Keratinocyte (primary cell): ENCODE data around the gene ADGRA1. TPM values are rescaled to one million over a fixed set of nuclear protein-coding genes. Genes with fewer than 3 reads are reported as not detected.

Experiments used
- DNase-seq: peaks from one replicate; pipeline ENCODE4 v3.0.0-alpha.2; 2011; ENCODE audit warnings: low read depth, missing footprints, low spot score
- FAIRE-seq: peaks from 2 replicates; lab custom pipeline; 2011; peaks lifted over from hg19 to GRCh38; lab: Jason Lieb, UNC
- H2AFZ ChIP-seq: 2 replicates; pipeline ENCODE4 v1.6.0; 2012; ENCODE audit warnings: low read length, control low read depth, inconsistent platforms; ENCODE audit not compliant: control insufficient read depth
- H3K27ac ChIP-seq: 2 replicates; pipeline ENCODE4 v1.5.1; 2011; ENCODE audit warnings: low read length; ENCODE audit not compliant: control insufficient read depth, insufficient read depth
- H3K27me3 ChIP-seq: 3 replicates; pipeline ENCODE4 v1.6.0; 2011; ENCODE audit warnings: low read length; ENCODE audit not compliant: control insufficient read depth, insufficient read depth; ENCODE audit errors: extremely low read depth
- H3K36me3 ChIP-seq, 2 experiments: 2 replicates in 1 of 2; 3 replicates in 1 of 2; pipeline ENCODE4 v1.5.1; 2011; ENCODE audit warnings: low read length in 2 of 2, mild to moderate bottlenecking in 1 of 2; ENCODE audit not compliant: control insufficient read depth in 2 of 2, insufficient read depth in 2 of 2; ENCODE audit errors: extremely low read depth in 1 of 2
- H3K4me1 ChIP-seq: 3 replicates; pipeline ENCODE4 v1.5.1; 2011; ENCODE audit warnings: low read length; ENCODE audit not compliant: control insufficient read depth, insufficient read depth; ENCODE audit errors: extremely low read depth
- H3K4me2 ChIP-seq: 3 replicates; pipeline ENCODE4 v1.6.0; 2011; ENCODE audit warnings: low read depth, low read length; ENCODE audit not compliant: control insufficient read depth, insufficient read depth; ENCODE audit errors: extremely low read depth
- H3K4me3 ChIP-seq, 3 experiments: fragments of 200-600 bp in 1 of 3; sonication (generic) in 1 of 3; 2 replicates in 2 of 3; 3 replicates in 1 of 3; pipeline ENCODE4 v1.5.1; 2011 to 2016; ENCODE audit warnings: low read length in 3 of 3, mild to moderate bottlenecking in 3 of 3, control low read depth in 2 of 3, inconsistent platforms in 1 of 3, low read depth in 1 of 3, mixed read lengths in 1 of 3, mixed run types in 1 of 3, moderate library complexity in 1 of 3; ENCODE audit not compliant: control insufficient read depth in 2 of 3, insufficient read depth in 2 of 3; ENCODE audit errors: extremely low read depth in 1 of 3
- H3K79me2 ChIP-seq: 2 replicates; pipeline ENCODE4 v1.6.0; 2012; ENCODE audit warnings: low read length; ENCODE audit not compliant: control insufficient read depth, insufficient read depth
- H3K9ac ChIP-seq: 3 replicates; pipeline ENCODE4 v1.6.0; 2011; ENCODE audit warnings: low read length; ENCODE audit not compliant: control insufficient read depth, insufficient read depth; ENCODE audit errors: extremely low read depth
- H3K9me1 ChIP-seq: 3 replicates; pipeline ENCODE4 v1.6.0; 2011; ENCODE audit warnings: low read length; ENCODE audit not compliant: control insufficient read depth, insufficient read depth; ENCODE audit errors: extremely low read depth
- H3K9me3 ChIP-seq: 2 replicates; pipeline ENCODE4 v1.5.1; 2012; ENCODE audit warnings: low read depth, low read length; ENCODE audit not compliant: control insufficient read depth
- H4K20me1 ChIP-seq: 3 replicates; pipeline ENCODE4 v1.6.0; 2011; ENCODE audit warnings: low read length; ENCODE audit not compliant: control insufficient read depth, insufficient read depth; ENCODE audit errors: extremely low read depth
- CTCF ChIP-seq, 3 experiments: IDR thresholded peaks in 1 of 3; conservative IDR thresholded peaks in 1 of 3; optimal IDR thresholded peaks in 1 of 3; 2 replicates in 2 of 3; 3 replicates in 1 of 3; pipeline versions ENCODE3 to v1.5.1; 2011; ENCODE audit warnings: low read length in 3 of 3, mild to moderate bottlenecking in 3 of 3, moderate library complexity in 2 of 3, control low read depth in 1 of 3, inconsistent platforms in 1 of 3; ENCODE audit not compliant: insufficient read depth in 2 of 3; ENCODE audit errors: extremely low read depth in 1 of 3
- EZH2 ChIP-seq: IDR thresholded peaks from one replicate; pipeline ENCODE4 v1.6.1; 2012; ENCODE audit warnings: inconsistent platforms, mild to moderate bottlenecking, low read length, moderate library complexity
- dilution Hi-C: fragments of 300-500 bp; cut with MboI; formaldehyde crosslinking; loops from one replicate; pipeline ENCODE4 v1.7.0; 2020; ENCODE audit warnings: low sequenced_read_pairs; ENCODE audit not compliant: extremely low pct_ligation_motif_present
- polyA plus RNA-seq, 5 experiments: library from polyadenylated mRNA; depleted of rRNA in 3 of 5; stranded (reverse) in 3 of 5; stranded (forward) in 1 of 5; unstranded in 1 of 5; fragments of >200 nt; gene quantifications; 1 replicate in 1 of 5; 2 replicates in 3 of 5; 3 replicates in 1 of 5; pipeline versions ENCODE4 v1.2.1 to v1.2.3, GENCODE V29; 2011 to 2012; ENCODE audit warnings: missing spikeins in 2 of 5, low read depth in 1 of 5, low replicate concordance in 1 of 5

Gene ADGRA1
- polyA plus RNA-seq, 1 donor (not counting 4 experiments of a cell fraction or from before 2014, with no cell fraction given) = not detected

- H3K4me3 ChIP-seq = no peak overlapping the region
- H3K9ac ChIP-seq = no peak overlapping the region
- no peak overlapping the region for H3K4me2 ChIP-seq
- no peak for TF ChIP-seq EZH2
- no peak for TF ChIP-seq CTCF (optimal IDR thresholded peaks at IDR 0.05 in 1 of 3, IDR thresholded peaks at IDR 0.05 in 1 of 3, conservative IDR thresholded peaks at IDR 0.05 in 1 of 3; ENCODE audit: extremely low read depth in 1 of 3, insufficient read depth in 2 of 3, low read length in 3 of 3)
- no peaks in the 10 kb centered on the region for H3K4me1 ChIP-seq
- H3K9me1 ChIP-seq = no peaks in the 10 kb centered on the region
- dilution Hi-C loops = no loop called here
- H3K27me3 ChIP-seq = no peaks in the 10 kb centered on the region
- no peak for DNase-seq
- H3K36me3 ChIP-seq = no peaks in the 10 kb centered on the region
- no peaks in the 10 kb centered on the region for H4K20me1 ChIP-seq
- peaks cover 9% of the 10 kb centered on the region for H3K9me3 ChIP-seq
- no peak for FAIRE-seq
- H3K79me2 ChIP-seq = no peaks in the 10 kb centered on the region
- H2AFZ ChIP-seq = no peak overlapping the region
- no peak overlapping the region for H3K27ac ChIP-seq
These were observed 7.1 kb upstream of the ADGRA1 start for GRCh38 chr10:133080683-133081040.

DNA sequence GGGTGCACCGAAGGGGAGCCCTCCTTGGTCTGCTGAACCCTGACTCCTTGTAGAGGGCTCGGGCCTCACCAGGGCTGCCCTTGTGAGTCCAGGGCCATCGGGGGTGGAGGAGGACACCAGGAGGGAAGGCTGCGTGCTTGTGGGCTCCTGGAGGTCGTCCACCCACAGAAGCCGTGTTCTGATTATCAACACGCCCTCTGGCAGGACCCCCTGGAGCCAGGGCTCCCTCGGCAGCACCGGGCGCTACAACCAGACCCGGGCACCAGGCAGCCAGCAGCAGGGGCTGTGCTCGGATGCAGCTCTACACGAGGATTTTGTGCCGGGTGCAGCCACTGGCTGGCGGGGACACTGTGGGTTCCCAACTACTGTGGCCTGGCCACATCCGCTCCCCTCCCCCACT, 6.1 kb upstream of the ADGRA1 start:
- no peak overlapping the region for H3K4me3 ChIP-seq
- no peak for DNase-seq
- TF ChIP-seq CTCF (optimal IDR thresholded peaks at IDR 0.05 in 1 of 3, IDR thresholded peaks at IDR 0.05 in 1 of 3, conservative IDR thresholded peaks at IDR 0.05 in 1 of 3; ENCODE audit: extremely low read depth in 1 of 3, insufficient read depth in 2 of 3, low read length in 3 of 3) (no peak), EZH2 (no peak)
- H3K79me2 ChIP-seq = no peaks in the 10 kb centered on the region
- no peak for FAIRE-seq
- no peak overlapping the region for H3K9ac ChIP-seq
- peaks cover 9% of the 10 kb centered on the region for H3K9me3 ChIP-seq
- no peak overlapping the region for H2AFZ ChIP-seq
- H3K36me3 ChIP-seq = no peaks in the 10 kb centered on the region
- no peak overlapping the region for H3K27ac ChIP-seq
- no peaks in the 10 kb centered on the region for H3K4me1 ChIP-seq
- H3K27me3 ChIP-seq = peaks cover 5% of the 10 kb centered on the region
- no peaks in the 10 kb centered on the region for H3K9me1 ChIP-seq
- no peaks in the 10 kb centered on the region for H4K20me1 ChIP-seq
- dilution Hi-C loops = no loop called here
- H3K4me2 ChIP-seq = no peak overlapping the region
